Measurements from ENCODE around the gene APOO. TPM values are rescaled to one million over a fixed set of nuclear protein-coding genes. Genes with fewer than 3 reads are reported as not detected.

APOO gene
- total and polyA plus RNA-seq, 2 of the 4 experiments (the other 2 are of a cell fraction): 9.0 to 14.2 TPM

- POLR2A ChIA-PET (ENCODE audit: unreplicated experiment): interaction anchor here (0.5 kb wide), 1 partner anchor 127 kb away, joined by 3 read pairs; no protein-coding TSS in a partner anchor
- Histone ChIP-seq H3K4me2 (ENCODE audit: low read depth, low read length) (no peak overlapping the region), H3K4me3 (ENCODE audit: insufficient read depth, low read depth, low read length) (no peak overlapping the region), H3K56ac (ENCODE audit: extremely low read depth, insufficient read depth, low read length) (no peak overlapping the region), H2AK5ac (ENCODE audit: low read depth, low read length) (no peak overlapping the region), H2BK120ac (ENCODE audit: low read depth, low read length) (no peak overlapping the region), H4K20me1 (ENCODE audit: insufficient read depth, low read length) (no peaks in the 10 kb centered on the region), H2BK15ac (ENCODE audit: low read depth, low read length) (no peak overlapping the region), H3K4ac (ENCODE audit: low read depth, low read length) (no peak overlapping the region), H4K8ac (ENCODE audit: low read depth in 2 of 2, low read length in 2 of 2) (no peak overlapping the region), H3K27me3 (ENCODE audit: control insufficient read depth, insufficient read depth, low read length) (no peaks in the 10 kb centered on the region), H3K27ac (ENCODE audit: insufficient read depth, low read length) (no peak overlapping the region), H3K79me1 (ENCODE audit: low read depth in 1 of 2, low read length in 2 of 2) (peaks cover 0 to 5% of the 10 kb centered on the region in 2 experiments; a peak in 2 of 4 replicates), H4K91ac (ENCODE audit: insufficient read depth, low read depth, low read length) (no peak overlapping the region), H3K36me3 (ENCODE audit: control insufficient read depth, insufficient read depth, low read length) (no peaks in the 10 kb centered on the region), H3K23ac (ENCODE audit: low read depth, low read length) (no peak overlapping the region), H3K4me1 (ENCODE audit: control insufficient read depth, insufficient read depth, low read length) (no peaks in the 10 kb centered on the region), H2AK9ac (replicated peaks; ENCODE audit: low read depth, low read length, poor library complexity) (no peak overlapping the region), H3K9ac (ENCODE audit: low read depth, low read length) (no peak overlapping the region), H3K9me3 (ENCODE audit: control insufficient read depth, insufficient read depth, low read length) (no peaks in the 10 kb centered on the region), H3K14ac (replicated peaks; ENCODE audit: low read depth, low read length) (no peak overlapping the region), H2BK5ac (ENCODE audit: low read depth, low read length, poor library complexity, severe bottlenecking) (no peak overlapping the region), H3K18ac (ENCODE audit: low read depth, low read length) (no peak overlapping the region), H4K5ac (ENCODE audit: low read depth, low read length) (no peak overlapping the region), H3K9me1 (ENCODE audit: insufficient read depth, low read length) (no peaks in the 10 kb centered on the region), H2AFZ (replicated peaks; ENCODE audit: low read length, poor library complexity) (no peak overlapping the region), H2BK20ac (ENCODE audit: low read depth, low read length) (no peak overlapping the region)
- dilution Hi-C loops (cut with HindIII; ENCODE audit: low sequenced_read_pairs, unreplicated experiment): no loop called here
- in situ Hi-C loops (cut with MboI; ENCODE audit: low sequenced_read_pairs): no loop called here
- CTCF ChIA-PET: interaction anchor here (1.3 kb wide), 1 partner anchor 10 kb away, joined by 4 read pairs; no protein-coding TSS in a partner anchor
- no peak for DNase-seq
- no CpG with 5 or more reads among the region's 5 CpGs for whole genome bisulfite sequencing, 2 experiments (ENCODE audit: extremely low coverage in 2 of 2, insufficient read length in 1 of 2)
- no TSS peak for BruUV-seq (replicated peaks)
- TF ChIP-seq RAD21 (IDR thresholded peaks at IDR 0.05; ENCODE audit: low read length) (no peak), ELK1 (IDR thresholded peaks at IDR 0.05; ENCODE audit: borderline replicate concordance, low read depth, low read length) (no peak), CHD1 (IDR thresholded peaks at IDR 0.05; ENCODE audit: low read depth, low read length) (no peak), MXI1 (IDR thresholded peaks at IDR 0.05; ENCODE audit: borderline replicate concordance, low read depth, low read length) (no peak), RFX5 (IDR thresholded peaks at IDR 0.05; ENCODE audit: low read depth, low read length) (no peak), FOS (IDR thresholded peaks at IDR 0.05; ENCODE audit: low read depth, low read length) (no peak)
- intact Hi-C loops (cut with micrococcal nuclease): no loop called here
- ATAC-seq (ENCODE audit: low read depth): no peak
Observed at GRCh38 chrX:23911126-23911835, 3.5 kb upstream of the APOO start.
